GM12891 (cell line): ENCODE data around the gene ELMOD3.
"Not testable (repeated sequence)": the region's sequence is repeated elsewhere in the genome, so short reads cannot be mapped to it uniquely, and the experiment has no call there.

ENCODE experiments used
- DNase-seq: peaks from one replicate; pipeline ENCODE4 v3.0.0; 2011; ENCODE audit warnings: low spot score; ENCODE audit not compliant: insufficient read length
- FAIRE-seq: peaks from 2 replicates; lab custom pipeline; 2011; peaks lifted over from hg19 to GRCh38; lab: Jason Lieb, UNC
- PAX5 ChIP-seq: IDR thresholded peaks from 2 replicates; pipeline ENCODE4 v1.6.1; 2011; ENCODE audit warnings: low read length, moderate library complexity, mild to moderate bottlenecking; ENCODE audit not compliant: insufficient read depth, severe bottlenecking
- POLR2A ChIP-seq: IDR thresholded peaks from 2 replicates; pipeline ENCODE4 v1.6.1; 2011; ENCODE audit warnings: low read depth, low read length, control low read depth
- POLR2AphosphoS5 ChIP-seq: IDR thresholded peaks from 2 replicates; pipeline ENCODE4 v1.6.1; 2011; ENCODE audit warnings: low read depth, low read length, control low read depth
- POU2F2 ChIP-seq: IDR thresholded peaks from 2 replicates; pipeline ENCODE4 v1.6.1; 2011; ENCODE audit warnings: low read depth, mild to moderate bottlenecking, control low read depth, low read length, moderate library complexity
- SPI1 ChIP-seq: IDR thresholded peaks from 2 replicates; pipeline ENCODE4 v1.6.1; 2011; ENCODE audit warnings: low read depth, low read length, control low read depth
- TAF1 ChIP-seq: IDR thresholded peaks from 2 replicates; pipeline ENCODE4 v1.6.1; 2011; ENCODE audit warnings: low read depth, low read length, control low read depth

The ELMOD3 gene

DNA sequence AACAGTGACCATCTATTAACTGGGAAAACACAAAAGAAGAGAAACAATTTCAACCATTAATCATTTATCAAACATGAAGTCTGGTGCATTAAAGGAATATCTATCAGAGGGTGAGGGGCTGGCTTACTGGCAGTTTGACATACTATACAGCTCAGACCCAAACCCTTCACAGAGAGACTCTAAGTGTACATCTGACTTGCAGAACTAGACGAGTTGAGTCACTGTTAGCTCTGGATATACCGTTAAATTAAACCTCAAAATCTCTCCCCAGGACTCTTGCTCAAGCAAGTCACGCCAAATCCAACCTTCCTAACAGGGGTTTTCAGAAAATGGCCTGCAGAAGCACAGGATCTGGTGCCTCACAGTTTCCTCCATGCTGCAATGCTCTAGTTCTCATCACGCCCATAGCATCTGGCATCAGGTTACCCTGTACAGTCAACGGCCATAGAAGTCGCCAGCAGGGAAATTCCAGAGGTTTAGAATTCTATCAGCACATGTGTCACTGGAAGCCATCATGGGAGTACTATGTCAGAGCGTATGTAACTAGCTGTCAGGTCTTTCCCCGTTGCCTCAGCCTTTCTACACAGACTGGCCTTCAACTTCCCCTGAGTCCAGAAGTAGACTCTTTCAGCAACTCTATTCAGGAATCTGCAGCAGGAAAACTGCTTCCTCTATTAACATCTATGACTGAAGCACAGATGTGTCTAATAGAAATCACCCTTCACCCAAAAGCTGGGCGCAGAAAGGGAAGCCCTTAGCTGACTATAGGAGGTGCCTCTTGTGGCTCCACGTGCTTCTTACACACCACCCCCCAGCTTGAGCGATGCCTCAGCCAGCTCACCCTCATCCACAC, 36.1 kb upstream of the ELMOD3 start:
- TF ChIP-seq SPI1 (no peak), POLR2A (no peak), POLR2AphosphoS5 (no peak; the same call in 1 of the 2 replicates), PAX5 (no peak), POU2F2 (no peak), TAF1 (no peak)
- FAIRE-seq (no peak), DNase-seq (no peak)

DNA sequence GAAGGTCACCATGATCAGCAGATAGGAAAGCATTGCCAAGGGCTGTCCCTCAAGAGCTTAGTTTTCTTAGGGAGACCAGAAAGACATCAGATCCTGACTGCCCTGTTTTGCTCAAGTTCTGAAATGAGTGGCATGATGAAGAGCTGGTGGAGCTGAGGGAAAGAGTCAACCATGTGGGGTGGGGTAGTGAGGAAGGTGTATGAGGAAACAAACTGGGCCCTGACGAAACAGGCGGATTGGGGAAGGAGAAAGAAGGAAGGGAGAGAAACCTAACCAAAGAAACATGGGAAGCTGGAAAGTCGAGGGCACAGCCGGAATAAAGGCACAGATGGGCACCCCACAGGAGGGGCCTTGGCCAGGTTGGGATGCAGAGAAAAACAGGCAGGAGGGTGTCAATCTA, 34.8 kb upstream of the ELMOD3 start:
- no peak for FAIRE-seq
- no peak for DNase-seq
- no peak for TF ChIP-seq POLR2A
- TF ChIP-seq POLR2AphosphoS5, result no peak
- no peak for TF ChIP-seq PAX5
- no peak for TF ChIP-seq POU2F2
- TF ChIP-seq SPI1, result no peak
- TF ChIP-seq TAF1, result no peak

DNA sequence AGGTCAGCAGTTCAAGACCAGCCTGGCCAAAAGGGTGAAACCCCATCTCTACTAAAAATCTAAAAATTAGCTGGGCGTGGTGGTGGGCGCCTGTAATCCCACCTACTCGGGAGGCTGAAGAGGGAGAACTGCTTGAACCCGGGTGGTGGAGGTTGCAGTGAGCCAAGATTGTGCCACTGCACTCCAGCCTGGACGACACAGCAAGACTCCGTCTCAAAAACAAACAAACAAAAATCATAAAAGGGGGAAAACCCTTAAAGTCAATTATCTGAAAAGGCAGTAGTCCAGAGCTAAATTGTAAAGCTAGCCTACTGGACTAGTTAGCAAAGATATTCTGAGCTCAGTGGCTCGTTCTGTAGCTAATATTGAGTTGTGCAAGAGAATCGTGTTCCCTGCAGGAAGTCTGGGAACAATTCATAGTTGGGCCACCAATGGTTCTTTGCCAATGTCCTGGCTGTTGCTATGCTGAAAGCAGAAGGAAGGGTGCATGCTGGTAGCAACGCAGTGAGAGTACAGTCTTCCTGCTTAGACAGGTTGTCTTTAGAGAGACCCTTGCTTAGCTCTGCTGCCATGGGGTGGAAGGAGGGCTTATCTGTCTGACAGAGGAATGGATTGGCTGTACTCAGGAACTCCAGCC, 31.1 kb upstream of the ELMOD3 start:
- DNase-seq, result no peak
- FAIRE-seq, result no peak
- TF ChIP-seq SPI1, result no peak
- no peak for TF ChIP-seq POLR2AphosphoS5
- no peak for TF ChIP-seq POLR2A
- TF ChIP-seq POU2F2, result no peak
- TF ChIP-seq PAX5, result no peak
- no peak for TF ChIP-seq TAF1

DNA sequence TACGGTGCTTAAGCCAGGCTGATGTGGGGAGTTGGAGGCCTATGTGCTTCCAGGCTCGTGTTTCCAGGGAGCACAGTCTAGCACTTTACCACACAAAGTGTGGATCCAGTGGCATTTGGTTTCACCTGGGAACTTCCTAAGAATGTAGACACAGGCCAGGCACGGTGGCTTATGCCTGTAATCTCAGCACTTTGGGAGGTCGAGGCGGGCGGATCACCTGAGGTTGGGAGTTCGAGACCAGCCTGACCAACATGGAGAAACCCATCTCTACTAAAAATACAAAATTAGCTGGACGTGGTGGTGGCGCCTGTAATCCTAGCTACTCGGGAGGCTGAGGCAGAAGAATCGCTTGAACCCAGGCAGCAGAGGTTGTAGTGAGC, 30.6 kb upstream of the ELMOD3 start:
- not testable (repeated sequence) for FAIRE-seq, DNase-seq

DNA sequence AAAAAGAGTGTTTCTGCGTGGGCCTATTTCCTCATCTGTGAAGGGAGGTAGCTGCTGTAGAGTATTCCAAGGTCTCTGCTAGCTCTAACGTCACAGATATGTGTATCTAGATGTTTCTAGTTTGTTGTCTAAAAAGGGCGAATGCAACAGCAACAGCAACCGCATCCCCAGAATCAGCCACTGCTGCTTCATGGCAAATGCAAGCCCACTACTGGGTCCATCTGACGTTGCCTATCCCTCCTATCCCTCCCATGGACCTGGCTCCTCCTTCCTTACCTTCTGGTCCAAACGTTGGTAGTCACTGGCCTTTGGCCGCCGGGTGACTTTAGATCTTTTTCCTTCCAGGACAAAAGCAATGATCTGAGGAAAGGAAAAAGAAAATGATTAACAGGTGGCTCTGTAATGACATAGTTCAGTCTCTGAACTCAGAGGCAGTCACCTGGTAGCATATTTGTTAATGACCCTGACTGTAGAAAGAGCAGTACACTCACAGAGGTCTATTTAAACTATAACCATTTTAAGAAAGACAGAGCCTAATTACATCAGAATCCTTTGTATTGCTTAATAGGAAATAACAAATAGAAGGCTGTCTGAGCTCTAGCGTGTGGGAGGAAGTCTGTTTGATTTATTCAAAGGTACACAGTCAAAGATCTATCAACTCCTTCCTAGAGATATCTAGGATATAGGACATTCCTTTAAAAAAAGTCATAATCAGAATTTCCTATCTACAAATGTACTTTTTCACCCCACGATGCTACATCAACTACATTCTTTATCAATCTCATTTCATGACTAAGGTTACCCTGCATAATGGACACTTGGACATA, 29.7 kb upstream of the ELMOD3 start:
- DNase-seq (no peak), FAIRE-seq (no peak)

DNA sequence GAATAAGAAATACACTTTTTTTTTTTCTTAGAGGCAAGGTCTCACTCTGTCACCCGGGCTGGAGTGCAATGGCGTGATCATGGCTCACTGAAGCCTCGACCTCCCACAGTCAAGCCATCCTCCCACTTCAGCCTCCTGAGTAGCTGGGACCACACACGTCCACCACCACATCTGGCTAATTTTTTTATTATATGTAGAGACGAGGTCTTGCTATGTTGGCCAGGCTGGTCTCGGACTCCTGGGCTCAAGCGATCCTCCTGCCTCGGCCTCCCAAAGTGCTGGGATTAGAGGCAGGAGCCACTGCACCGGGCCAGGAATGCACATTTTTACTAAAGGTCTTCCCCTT, 29.1 kb upstream of the ELMOD3 start:
- DNase-seq (no peak), FAIRE-seq (no peak)
- TF ChIP-seq POU2F2, result no peak
- TF ChIP-seq POLR2A, result no peak
- no peak for TF ChIP-seq TAF1
- TF ChIP-seq SPI1, result no peak
- no peak for TF ChIP-seq PAX5
- no peak for TF ChIP-seq POLR2AphosphoS5

More for the DNA sequence above, 29.7 kb upstream of the ELMOD3 start:
- no peak for TF ChIP-seq SPI1
- no peak for TF ChIP-seq POLR2A
- TF ChIP-seq POLR2AphosphoS5, result no peak
- TF ChIP-seq TAF1, result no peak

DNA sequence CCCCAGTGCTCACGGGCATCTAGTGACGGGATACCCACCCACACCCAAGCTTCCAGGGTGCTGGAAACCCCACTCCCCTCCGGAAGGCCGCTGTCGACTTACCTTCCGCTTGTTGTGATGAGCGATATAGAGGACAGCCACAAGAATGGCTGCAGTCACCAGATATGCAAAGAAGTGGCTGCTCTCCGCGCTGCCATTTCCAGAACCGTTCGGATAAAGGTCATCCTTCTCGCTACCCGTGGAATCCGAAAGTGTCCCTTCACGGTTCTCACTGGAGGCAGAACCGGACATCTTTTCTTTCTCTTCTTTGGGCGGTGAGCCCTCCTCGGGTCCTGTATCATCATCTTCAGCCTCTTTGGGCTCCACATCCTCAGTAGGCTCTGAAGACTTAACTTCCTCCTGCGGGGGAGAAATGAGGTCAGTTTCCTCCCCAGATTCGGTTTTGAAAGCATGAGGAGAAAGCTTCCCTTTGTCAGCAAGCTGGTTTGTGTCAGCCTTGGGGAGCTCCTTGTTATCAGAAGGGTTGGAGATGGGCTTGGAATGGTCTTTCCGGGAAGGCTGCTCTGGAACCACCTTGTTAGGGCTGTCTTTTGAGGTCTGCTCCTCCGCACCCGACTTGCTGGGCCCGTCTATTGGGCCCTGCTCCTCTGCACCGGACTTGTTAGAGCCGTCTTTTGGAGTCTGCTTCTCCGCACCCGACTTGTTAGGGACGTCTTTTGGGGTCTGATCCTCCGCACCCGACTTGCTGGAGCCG, 28.0 kb upstream of the ELMOD3 start:
- FAIRE-seq (no peak), DNase-seq (peak; percentile 31)
- TF ChIP-seq TAF1 (no peak), SPI1 (peak; percentile 36; the same call in 1 of the 2 replicates), PAX5 (no peak), POLR2AphosphoS5 (no peak), POLR2A (0 out of 2 replicates have a peak, but pooled peaks have one; percentile 24), POU2F2 (peak; percentile 90)

DNA sequence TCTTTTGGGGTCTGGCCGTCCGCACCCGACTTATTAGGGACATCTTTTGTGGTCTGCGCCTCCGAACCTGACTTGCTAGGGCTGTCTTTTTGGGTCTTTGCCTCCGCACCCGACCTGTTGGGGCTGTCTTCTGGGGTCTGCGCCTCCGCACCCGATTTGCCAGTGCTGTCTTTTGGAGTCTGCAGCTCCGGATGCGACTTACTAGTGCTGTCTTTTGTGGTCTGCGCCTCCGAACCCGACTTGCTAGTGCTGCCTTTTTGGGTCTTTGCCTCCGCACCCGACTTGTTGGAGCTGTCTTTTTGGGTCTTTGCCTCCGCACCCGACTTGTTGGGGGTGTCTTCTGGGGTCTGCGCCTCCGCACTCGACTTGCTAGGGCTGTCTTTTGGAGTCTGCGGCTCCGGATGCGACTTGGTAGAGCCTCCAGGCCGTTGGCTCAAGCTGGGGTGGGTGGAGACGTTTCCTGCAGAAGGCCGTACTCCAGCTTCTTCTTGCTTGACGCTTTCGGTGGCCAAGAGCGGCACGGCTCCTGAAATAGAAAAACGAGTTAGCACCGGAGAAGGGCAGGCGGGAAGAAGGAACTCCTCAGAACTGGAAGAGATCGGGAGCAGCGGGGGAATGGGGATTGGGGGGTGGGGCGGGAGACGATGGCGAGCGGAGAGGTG, 27.3 kb upstream of the ELMOD3 start:
- DNase-seq (peak; percentile 37), FAIRE-seq (peak; percentile 45)
- TF ChIP-seq POLR2AphosphoS5 (no peak), TAF1 (no peak), POU2F2 (no peak), POLR2A (no peak), PAX5 (no peak), SPI1 (no peak)

DNA sequence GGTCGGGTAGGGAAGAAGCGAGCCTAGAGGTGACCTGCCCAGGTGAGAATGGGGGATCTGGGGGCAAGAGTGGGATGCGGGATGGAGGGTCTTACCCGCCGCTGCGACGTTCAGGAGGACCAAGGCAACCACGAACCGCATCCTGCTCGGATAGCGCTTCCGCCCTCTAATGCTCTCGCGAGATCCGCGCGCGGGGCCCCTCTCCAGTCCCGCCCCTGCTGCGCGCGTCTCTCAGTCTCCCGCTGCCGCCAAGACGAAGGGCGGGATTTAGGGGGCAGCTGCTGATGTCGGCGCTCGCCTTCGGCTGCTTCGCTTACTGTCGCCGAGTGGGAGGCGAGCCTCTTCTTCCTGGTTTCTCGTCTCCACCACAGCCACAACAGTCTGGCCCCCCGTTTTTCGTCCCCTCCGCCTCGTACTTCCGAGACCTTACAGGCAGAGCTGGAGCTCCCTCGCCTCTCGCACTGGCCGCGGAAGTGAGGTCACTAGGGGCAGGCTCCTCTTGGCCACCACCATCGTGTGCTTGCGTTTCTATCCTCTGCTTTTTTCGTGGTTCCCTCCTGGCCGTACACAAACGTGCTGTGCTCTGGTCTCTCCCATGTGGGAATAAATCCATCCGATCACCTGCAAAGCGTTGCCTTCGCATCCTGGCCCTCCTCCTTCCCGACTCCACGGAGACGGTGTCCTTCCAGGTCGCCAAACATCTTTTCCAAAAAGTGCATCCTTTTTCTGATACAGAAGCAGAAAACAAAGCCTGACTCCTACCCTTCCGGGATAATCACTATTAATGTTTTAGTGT, 26.5 kb upstream of the ELMOD3 start, which contains the start of gene TGOLN2:
Gene TGOLN2 (minus strand): TSS at position 168 of the 796 bp plus-strand sequence. CDS start 27 bp downstream, at position 141.
- DNase-seq (peak; percentile 91), FAIRE-seq (peak; percentile 91)
- TF ChIP-seq POLR2AphosphoS5 (peak; percentile 99), SPI1 (peak; percentile 61; the same call in 1 of the 2 replicates), POLR2A (peak; percentile 99), POU2F2 (peak; percentile 92), PAX5 (no peak), TAF1 (peak; percentile 81)
